ENCODE results near the gene MCIDAS.

DNA sequence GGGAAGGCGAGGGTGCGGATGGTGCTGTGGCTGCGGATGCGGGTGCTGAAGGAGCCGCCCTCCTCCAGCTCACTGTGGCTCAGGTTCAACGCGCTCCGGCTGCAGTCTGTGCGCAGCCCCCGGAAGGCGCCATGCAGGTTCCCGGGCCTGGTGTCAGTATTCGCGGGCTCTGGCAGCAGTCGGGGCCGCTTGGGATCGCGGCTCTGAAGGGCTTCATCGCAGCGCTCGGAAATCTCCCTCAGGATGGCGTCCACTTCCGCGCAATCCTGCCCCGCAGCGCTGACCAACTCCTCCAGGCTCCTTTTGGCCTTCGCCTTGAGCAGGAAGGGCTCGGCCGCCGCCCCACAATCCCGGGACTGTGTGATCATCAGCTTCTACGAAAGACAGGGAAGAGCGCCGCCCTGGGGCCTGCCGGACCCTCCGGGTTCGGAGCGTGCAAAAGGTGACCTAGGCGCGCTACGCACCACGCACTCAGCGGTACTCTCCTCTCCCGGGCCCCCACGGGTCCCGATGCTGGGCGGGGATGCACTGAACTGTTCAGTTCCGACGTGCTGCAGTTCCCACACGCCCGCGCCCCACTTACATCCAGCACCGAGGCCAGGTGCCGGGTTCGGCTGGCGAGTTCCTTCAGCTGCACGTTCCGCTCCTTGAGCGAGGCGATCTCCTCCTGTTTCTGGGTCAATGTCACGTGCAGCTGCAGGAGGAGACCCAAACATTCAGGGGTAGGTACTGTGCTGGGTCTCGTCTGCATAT lies 6.5 kb downstream of the MCIDAS start:
- no peak for TF ChIP-seq POLR2A (IDR thresholded peaks at IDR 0.05)
- TF ChIP-seq, protein P1, sequence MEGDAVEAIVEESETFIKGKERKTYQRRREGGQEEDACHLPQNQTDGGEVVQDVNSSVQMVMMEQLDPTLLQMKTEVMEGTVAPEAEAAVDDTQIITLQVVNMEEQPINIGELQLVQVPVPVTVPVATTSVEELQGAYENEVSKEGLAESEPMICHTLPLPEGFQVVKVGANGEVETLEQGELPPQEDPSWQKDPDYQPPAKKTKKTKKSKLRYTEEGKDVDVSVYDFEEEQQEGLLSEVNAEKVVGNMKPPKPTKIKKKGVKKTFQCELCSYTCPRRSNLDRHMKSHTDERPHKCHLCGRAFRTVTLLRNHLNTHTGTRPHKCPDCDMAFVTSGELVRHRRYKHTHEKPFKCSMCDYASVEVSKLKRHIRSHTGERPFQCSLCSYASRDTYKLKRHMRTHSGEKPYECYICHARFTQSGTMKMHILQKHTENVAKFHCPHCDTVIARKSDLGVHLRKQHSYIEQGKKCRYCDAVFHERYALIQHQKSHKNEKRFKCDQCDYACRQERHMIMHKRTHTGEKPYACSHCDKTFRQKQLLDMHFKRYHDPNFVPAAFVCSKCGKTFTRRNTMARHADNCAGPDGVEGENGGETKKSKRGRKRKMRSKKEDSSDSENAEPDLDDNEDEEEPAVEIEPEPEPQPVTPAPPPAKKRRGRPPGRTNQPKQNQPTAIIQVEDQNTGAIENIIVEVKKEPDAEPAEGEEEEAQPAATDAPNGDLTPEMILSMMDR (IDR thresholded peaks at IDR 0.05), result peak in 2 of 7 experiments; percentile 6 to 8

Measured in stomach (tissue), 4 donors.